Panc1 (cell line): Measurements from ENCODE around the gene UBE2J2.

ENCODE experiments used
- CTCF ChIP-seq: fragments of 450-650 bp; IDR thresholded peaks from 2 replicates; pipeline ENCODE4 v1.5.1; 2017; ENCODE audit warnings: mild to moderate bottlenecking
- TF ChIP-seq, protein P1 (sequence below), 2 experiments: IDR thresholded peaks; 2 replicates each; pipeline ENCODE4 v1.6.1; 2011 to 2012; ENCODE audit warnings: low read depth in 2 of 2, control low read depth in 1 of 2, low read length in 1 of 2, mild to moderate bottlenecking in 1 of 2, moderate library complexity in 1 of 2; ENCODE audit not compliant: insufficient read depth in 1 of 2

DNA sequence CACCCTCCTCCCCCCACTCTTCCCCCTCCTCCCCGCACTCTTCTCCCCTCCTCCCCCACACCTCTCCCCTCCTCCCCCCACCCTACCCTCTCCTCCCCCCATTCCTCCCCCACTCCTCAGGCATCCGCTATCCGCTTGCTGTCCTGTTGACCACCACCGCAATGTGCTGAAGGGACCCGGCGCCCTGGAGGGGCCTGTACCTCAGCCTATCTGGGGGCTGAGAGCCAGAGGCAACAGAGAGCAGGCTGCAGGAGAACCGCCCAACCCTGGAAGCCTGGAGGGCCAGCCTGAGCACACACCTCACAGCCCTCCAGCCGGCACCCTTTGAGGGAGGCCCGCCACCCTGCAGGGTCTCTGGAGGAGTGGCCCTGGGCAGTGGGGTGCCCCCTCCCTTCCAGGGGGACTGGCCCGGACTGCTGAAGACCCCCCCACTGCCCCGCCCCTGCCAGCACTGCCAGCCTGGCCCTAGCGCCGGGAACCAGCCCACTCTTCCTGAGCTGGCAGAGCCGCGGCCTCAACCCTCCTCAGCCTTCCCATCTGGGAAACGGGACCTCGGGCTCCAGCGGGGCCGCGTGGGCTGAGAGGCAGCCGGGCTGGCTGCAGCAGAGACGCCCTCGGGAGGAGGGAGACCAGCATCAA, 28.4 kb downstream of the UBE2J2 start:
- no peak for TF ChIP-seq CTCF
- TF ChIP-seq, protein P1, sequence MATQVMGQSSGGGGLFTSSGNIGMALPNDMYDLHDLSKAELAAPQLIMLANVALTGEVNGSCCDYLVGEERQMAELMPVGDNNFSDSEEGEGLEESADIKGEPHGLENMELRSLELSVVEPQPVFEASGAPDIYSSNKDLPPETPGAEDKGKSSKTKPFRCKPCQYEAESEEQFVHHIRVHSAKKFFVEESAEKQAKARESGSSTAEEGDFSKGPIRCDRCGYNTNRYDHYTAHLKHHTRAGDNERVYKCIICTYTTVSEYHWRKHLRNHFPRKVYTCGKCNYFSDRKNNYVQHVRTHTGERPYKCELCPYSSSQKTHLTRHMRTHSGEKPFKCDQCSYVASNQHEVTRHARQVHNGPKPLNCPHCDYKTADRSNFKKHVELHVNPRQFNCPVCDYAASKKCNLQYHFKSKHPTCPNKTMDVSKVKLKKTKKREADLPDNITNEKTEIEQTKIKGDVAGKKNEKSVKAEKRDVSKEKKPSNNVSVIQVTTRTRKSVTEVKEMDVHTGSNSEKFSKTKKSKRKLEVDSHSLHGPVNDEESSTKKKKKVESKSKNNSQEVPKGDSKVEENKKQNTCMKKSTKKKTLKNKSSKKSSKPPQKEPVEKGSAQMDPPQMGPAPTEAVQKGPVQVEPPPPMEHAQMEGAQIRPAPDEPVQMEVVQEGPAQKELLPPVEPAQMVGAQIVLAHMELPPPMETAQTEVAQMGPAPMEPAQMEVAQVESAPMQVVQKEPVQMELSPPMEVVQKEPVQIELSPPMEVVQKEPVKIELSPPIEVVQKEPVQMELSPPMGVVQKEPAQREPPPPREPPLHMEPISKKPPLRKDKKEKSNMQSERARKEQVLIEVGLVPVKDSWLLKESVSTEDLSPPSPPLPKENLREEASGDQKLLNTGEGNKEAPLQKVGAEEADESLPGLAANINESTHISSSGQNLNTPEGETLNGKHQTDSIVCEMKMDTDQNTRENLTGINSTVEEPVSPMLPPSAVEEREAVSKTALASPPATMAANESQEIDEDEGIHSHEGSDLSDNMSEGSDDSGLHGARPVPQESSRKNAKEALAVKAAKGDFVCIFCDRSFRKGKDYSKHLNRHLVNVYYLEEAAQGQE (IDR thresholded peaks at IDR 0.05; ENCODE audit: insufficient read depth in 1 of 2, low read depth in 2 of 2, low read length in 1 of 2), result no peak
